HG03103 (cell line): ENCODE data around the gene CALR.
A peak's percentile ranks its signal among the peaks of the same experiment; 100 is the strongest.
"Not testable (repeated sequence)": the region's sequence is repeated elsewhere in the genome, so short reads cannot be mapped to it uniquely, and the experiment has no call there.

Experiments
- ATAC-seq: cut with Tn5 transposase; IDR thresholded peaks from one replicate; pipeline ENCODE4 v1.9.1; 2021; ENCODE audit warnings: low read depth; ENCODE audit not compliant: unreplicated experiment

The CALR gene

GRCh38 chr19:12937927-12938778, at the start of gene CALR:
Gene CALR (plus strand): TSS chr19:12938609. CDS start chr19:12938680, 71 bp downstream.
- ATAC-seq, result peak; percentile 80

DNA sequence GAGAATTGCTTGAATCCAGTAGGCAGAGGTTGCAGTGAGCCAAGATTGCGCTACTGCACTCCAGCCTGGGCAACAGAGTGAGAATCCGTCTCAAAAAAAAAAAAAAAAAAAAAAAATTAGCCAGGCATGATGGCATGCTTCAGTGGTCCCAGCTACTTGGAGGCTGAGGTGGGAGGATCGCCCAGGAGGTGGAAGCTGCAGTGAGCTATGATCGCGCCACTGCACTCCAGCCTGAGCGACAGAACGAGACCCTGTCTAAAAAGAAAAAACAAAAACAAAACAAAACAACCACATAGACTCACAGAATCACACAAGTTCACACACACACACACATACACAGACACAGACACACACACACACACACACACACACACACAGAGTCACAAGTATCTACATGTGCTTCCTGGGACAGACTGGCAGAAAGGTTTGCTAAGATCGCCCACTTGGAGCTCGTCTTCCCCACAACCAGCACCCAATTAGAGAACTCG, 48.1 kb upstream of the CALR start:
- not testable (repeated sequence) for ATAC-seq

GRCh38 chr19:12890787-12891552, 47.4 kb upstream of the CALR start, which contains the start of gene GCDH:
Gene GCDH (plus strand): TSS chr19:12891160. CDS start chr19:12891305, 145 bp downstream.
- peak; percentile 94 for ATAC-seq

DNA sequence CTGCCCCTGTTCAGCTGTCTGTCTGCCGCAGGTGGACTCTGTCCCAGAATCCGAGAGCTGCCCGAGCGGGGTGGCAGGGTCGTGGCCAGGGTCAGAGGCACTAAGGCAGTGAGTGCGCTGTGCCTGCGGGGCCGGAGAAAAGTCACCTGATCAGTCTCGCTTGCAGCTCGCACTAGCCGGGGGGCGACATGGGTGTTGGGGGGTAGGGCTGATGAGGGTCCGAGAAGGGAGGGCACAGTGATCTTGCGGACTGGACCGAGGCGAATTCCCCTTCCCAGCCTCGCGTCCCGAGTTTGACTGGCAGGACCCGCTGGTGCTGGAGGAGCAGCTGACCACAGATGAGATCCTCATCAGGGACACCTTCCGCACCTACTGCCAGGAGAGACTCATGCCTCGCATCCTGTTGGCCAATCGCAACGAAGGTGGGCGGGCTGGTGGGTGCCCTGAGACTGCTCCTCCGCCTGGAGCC, 46.8 kb upstream of the CALR start:
- no peak for ATAC-seq

DNA sequence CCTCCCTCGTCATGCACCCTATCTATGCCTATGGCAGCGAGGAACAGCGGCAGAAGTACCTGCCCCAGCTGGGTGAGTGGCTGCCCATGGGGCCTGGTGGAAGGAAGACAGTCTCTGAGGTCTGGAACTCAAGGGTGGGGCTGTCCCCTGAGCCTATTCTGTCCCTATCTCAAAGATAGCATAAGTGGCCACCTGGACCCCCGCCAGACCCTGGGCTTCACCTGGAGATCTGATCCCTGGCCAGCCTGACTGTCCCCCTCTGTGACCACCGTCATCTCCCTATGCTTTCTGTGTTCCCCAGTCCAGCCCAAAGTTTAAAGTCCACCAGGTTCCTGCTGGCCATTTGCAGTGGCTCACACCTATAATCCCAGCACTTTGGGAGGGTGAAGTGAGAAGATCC, 44.8 kb upstream of the CALR start:
- no peak for ATAC-seq

DNA sequence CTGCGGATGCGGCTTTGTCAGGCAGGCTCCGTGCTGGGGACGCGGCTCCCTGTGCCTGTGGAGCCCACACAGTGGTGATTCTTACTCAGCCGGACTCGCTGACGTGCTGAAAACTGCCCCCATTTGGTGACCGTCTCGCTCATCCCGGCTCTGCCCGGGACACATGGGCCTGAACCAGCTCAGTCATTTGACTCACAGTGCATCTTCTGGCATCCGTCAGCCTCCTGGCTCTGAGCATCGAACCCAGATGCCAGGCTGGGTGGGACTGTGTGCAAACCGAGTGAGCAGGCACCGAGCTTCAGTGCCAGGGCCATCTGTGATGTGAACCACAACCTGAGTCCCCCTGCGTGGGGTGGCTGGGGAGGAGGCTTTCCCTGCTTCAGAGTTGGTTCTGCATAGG, 41.9 kb upstream of the CALR start:
- ATAC-seq, result no peak

DNA sequence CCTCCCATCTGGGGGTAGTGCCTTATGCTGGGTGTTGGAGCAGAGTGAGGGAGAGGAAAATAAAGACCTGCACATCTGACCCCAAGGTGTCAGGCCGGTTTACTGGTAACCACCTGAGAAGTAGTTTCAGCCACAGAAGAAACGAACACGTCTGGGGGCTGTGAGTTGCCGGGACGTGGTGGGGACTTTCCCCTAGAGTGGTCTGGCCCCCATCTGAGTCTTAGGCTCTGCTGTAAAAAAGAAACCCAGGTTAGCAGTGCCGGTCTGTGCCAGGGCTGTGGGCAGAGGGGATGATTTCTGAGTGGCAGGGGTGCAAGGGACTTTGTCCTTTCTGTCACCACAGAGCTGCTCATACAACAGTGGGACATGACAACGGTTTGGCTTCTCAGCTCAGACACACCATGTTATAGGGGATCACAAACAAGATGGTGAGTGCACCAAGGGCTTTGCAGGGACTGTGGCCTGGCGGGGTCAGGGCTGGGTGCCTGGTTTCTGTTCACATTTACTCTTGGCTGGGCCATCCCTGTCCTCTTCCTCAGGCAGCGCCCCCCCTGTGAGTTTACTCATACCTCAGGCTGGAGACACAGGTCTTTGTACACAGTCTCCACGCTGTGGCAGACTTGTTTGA, 38.4 kb upstream of the CALR start:
- no peak for ATAC-seq

DNA sequence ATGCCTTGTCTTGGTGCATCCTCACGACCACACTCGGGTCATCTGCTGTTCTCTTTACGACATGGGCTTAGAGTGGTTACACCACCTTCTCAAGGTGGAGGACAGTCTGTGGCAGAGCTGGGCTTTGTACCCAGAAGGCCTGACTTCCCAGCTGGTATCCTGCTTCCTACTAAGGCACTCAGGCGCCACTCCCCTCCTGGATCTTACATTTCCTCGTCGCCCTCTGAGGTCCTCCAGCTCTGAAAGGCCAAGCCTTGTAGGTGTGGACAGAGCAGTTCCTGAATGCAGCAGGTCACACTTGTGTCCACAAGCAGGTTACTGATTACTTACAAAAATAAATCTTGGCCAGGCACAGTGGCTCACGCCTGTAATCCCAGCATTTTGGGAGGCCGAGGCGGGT, 31.2 kb upstream of the CALR start:
- ATAC-seq, result no peak

DNA sequence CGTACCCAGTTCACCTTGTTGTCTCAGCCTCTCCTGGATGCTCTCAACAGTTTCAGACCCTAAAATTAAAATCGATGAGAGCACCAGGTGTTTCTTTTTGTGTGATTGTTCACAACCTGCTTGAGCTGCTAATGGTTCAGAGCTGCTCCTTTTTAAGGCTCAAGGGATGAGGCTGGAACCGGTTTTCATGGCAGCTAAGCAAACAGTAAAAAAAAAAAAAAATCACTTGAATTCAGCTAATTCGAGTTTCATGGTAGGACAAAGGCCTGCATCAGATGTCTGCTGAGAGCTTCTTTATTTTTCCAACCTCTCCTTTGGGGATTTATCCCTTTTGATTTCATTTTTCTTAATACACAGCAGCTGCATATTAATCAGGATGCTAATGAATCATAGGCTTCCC, 25.8 kb upstream of the CALR start:
- ATAC-seq, result no peak

- no peak for ATAC-seq
Measured at GRCh38 chr19:12913011-12913561, 25.3 kb upstream of the CALR start.

GRCh38 chr19:12913851-12914690, 24.3 kb upstream of the CALR start:
- no peak for ATAC-seq

GRCh38 chr19:12915860-12916259, 22.5 kb upstream of the CALR start:
- ATAC-seq, result not testable (repeated sequence)

- no peak for ATAC-seq
Measured at GRCh38 chr19:12918253-12918652, 20.2 kb upstream of the CALR start.

DNA sequence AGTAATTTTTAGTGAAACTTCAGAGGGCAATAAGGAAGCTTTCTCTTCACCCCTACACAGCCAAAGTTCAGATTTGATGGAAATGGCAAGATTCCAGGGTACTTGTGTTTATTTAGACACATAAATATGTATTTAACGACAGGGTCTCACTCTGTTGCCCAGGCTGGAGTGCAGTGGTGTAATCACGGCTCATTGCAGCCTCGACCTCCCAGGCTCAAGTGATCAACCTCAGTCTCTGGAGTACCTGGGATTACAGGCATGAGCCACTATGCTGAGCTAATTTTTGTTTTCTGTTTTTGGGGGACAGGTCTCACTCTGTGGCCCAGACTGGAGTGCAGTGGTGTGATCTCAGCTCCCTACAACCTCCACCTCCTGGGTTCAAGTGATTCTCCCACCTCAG, 17.4 kb upstream of the CALR start:
- ATAC-seq, result no peak

- no peak for ATAC-seq
Measured at GRCh38 chr19:12922959-12923358, 15.4 kb upstream of the CALR start.

DNA sequence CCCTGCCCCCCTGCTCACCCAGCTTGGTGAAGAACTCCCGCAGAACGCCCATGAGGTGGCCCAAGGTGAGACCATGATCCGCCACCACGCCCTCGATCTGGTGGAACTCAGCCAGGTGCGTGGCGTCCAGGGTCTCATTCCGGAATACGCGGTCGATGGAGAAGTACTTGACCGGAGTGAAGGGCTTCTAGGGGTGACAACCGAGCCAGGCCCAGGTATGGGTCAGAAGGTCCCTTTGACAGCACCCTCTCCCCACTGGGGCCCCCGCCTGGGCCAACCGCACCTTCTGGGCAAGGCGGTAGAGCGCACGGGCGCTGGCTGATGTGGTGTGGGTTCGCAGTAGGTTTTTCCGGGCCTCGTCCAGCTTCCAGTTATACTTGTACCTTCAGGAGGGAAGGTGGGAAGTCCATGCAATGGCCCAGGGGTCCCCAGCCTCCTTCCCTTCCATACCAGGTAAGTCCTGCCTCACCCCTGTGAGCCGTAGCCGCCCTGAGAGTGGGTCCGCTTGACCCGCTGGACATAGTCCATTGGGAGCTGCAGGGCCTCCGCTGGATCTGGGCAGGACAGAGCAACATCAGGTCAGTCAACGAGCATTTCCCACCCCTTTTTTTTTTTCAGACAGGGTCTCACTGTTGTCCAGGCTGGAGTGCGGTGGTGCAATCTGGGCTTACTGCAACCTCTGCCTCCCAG, 13.6 kb upstream of the CALR start:
- no peak for ATAC-seq

DNA sequence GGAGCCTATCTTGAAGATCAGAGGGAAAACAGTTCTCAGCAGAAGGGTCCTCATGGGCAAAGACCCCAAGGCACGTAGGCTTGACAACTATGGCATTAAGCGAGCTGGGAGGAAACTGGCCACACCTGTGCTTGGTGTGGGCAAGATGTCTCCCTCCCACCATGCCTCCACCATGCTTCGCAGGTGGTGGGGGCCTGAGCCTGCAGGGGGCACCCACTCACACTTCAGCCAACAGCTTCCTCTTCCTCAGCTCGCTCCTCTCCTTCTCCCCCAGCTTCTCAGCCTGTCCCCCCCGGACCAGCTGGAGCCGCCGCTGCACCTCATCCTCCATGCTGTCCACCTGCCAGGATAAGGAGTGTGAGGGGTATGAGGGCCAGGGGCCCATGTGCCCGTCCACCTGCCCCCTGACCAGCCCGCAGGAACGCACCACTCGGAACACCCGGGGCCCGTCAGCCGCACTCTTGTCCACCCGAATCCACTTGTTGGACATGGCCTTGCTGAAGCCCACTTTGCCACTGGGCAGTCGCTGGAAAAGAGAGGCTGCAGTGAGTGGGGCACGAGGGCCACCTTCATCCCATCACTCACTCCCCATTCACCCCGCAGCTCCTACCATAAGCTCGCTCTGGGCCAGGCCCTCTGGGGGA, 8.3 kb upstream of the CALR start:
- no peak for ATAC-seq

- no peak for ATAC-seq
Measured at GRCh38 chr19:12932392-12933286, 5.8 kb upstream of the CALR start.
